ENCODE results near the gene TEX101.

GRCh38 chr19:43380771-43381386 lies 33.8 kb upstream of the TEX101 start:
- TF ChIP-seq CTCF (IDR thresholded peaks at IDR 0.05) (no peak), POLR2A (IDR thresholded peaks at IDR 0.05) (no peak)

All from thyroid gland (tissue), 4 donors.